Natural killer cell (primary cell): Measurements from ENCODE around the gene SLC25A3. TPM values are rescaled to one million over a fixed set of nuclear protein-coding genes. Genes with fewer than 3 reads are reported as not detected.

Experiments used
- ATAC-seq, 3 donors: fragments of 150-1000 bp in 2 of 3; fragments of 200-7000 bp in 1 of 3; cut with Tn5 transposase; 1 replicate in 1 of 3; 2 replicates in 2 of 3; pipeline ENCODE4 v1.10.0; 2021; ENCODE audit warnings: mild to moderate bottlenecking in 2 of 3, moderate library complexity in 2 of 3
- DNase-seq, 2 donors: peaks; one replicate each; pipeline versions ENCODE4 v3.0.0 to v3.0.0-alpha.2; 2013 to 2021; ENCODE audit warnings: mixed read lengths in 1 of 2
- H3K27ac ChIP-seq: one replicate; pipeline ENCODE4 v1.5.1; 2013; ENCODE audit warnings: mild to moderate bottlenecking, low read length
- H3K27me3 ChIP-seq: one replicate; pipeline ENCODE4 v1.6.1; 2013; ENCODE audit warnings: low read length; ENCODE audit not compliant: control insufficient read depth, insufficient read depth
- H3K36me3 ChIP-seq: one replicate; pipeline ENCODE4 v1.6.1; 2013; ENCODE audit warnings: low read length; ENCODE audit not compliant: control insufficient read depth, insufficient read depth
- H3K4me1 ChIP-seq: one replicate; pipeline ENCODE4 v1.6.1; 2013; ENCODE audit warnings: low read length; ENCODE audit not compliant: control insufficient read depth, insufficient read depth
- H3K4me3 ChIP-seq: one replicate; pipeline ENCODE4 v1.5.1; 2013; ENCODE audit warnings: low read length
- H3K9me3 ChIP-seq: one replicate; pipeline ENCODE4 v1.6.1; 2013; ENCODE audit warnings: low read length; ENCODE audit not compliant: control insufficient read depth, insufficient read depth
- H3K27ac Mint-ChIP-seq, 2 donors: one replicate each; pipeline ENCODE4 v1.8.0; 2022; ENCODE audit warnings: mild to moderate bottlenecking in 2 of 2, mixed read lengths in 2 of 2, moderate library complexity in 1 of 2
- H3K27me3 Mint-ChIP-seq, 2 donors: one replicate each; pipeline ENCODE4 v1.8.0; 2022; ENCODE audit warnings: low read depth in 2 of 2, mixed read lengths in 2 of 2
- H3K36me3 Mint-ChIP-seq: one replicate; pipeline ENCODE4 v1.8.0; 2022; ENCODE audit warnings: mixed read lengths
- H3K4me1 Mint-ChIP-seq, 2 donors: one replicate each; pipeline ENCODE4 v1.8.0; 2022; ENCODE audit warnings: mixed read lengths in 2 of 2
- H3K4me3 Mint-ChIP-seq: one replicate; pipeline ENCODE4 v1.8.0; 2022; ENCODE audit warnings: mild to moderate bottlenecking, moderate library complexity, mixed read lengths
- H3K9me3 Mint-ChIP-seq, 2 donors: one replicate each; pipeline ENCODE4 v1.8.0; 2022; ENCODE audit warnings: mixed read lengths in 2 of 2
- WGBS: methylation state at CpG from one replicate; pipeline ENCODE4 v1.1.7; 2013; ENCODE audit warnings: missing lambda C conversion rate; ENCODE audit not compliant: insufficient coverage; 5-methylcytosine and 5-hydroxymethylcytosine counted together
- intact Hi-C: fragments of 100-400 bp; cut with micrococcal nuclease; formaldehyde crosslinking; loops from one replicate; pipeline ENCODE4 v1.14.2; 2022
- total RNA-seq, 4 donors: library from RNA; stranded (reverse); fragments of 120-200 nt in 1 of 4; gene quantifications; one replicate each; pipeline versions ENCODE4 v1.2.3 to v1.2.4, GENCODE V29; 2013 to 2022
- TF ChIP-seq, protein P1 (sequence below): fragments of 200-600 bp; IDR thresholded peaks from one replicate; pipeline ENCODE4 v1.8.0; 2022; ENCODE audit warnings: antibody characterized with exemption

Gene SLC25A3
- total RNA-seq, 3 donors from 2014 or later (not counting 1 experiment from before 2014, with no cell fraction given) = 393 to 490 (median 433) TPM

DNA sequence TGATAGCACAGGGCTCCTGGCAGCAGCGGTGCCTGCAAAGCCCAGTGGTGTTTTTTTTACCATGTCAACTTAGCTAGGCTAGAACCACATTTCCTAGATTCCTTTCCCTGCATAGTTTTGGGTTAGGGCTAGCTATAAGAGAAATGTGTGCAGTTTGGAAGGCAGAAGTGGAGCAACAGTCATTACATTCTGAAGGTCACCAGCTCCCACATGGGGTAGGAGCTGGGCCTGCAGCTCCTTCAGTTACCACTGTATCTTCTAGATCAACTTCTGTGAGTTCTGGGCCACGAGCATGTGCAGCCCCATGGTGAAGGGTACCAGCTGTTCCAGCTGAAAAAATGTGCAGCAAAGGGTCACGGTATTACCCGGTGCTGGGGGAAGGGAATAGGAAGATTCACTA is 2.3 kb upstream of the SLC25A3 start:
- Mint-ChIP-seq H3K4me3 (peak overlapping the region; percentile 32), H3K27ac (peak overlapping the region; percentile 21 to 71)
- WGBS = 84% methylated on average over 2 of the region's 4 CpGs

DNA sequence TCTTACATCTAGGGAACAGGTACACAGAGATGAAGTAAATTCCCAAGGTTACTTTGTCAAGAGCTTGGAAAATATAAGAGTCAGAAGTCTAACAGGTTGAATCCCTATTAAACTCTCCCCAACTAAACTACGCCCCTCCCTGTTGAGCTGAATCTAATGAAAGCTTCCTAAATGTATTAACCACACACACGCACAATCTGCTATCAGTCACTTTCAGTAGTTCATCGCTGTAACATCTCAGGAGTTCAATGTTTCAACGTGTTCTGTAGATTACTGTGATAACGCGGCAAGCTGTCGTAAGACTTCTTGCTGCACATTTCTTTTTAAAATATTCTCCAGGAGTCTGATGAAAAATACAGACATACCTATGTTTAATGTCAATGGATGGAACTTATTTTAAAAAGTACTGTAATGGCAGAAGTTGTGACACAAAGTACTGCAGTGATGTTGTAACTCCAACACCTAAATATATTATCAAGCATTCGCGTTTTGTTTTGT is 612 bp upstream of the SLC25A3 start:
- Histone ChIP-seq H3K27me3 (no peaks in the 10 kb centered on the region), H3K4me3 (peak overlapping the region; percentile 63), H3K4me1 (peaks cover 7% of the 10 kb centered on the region), H3K27ac (peak overlapping the region; percentile 89), H3K36me3 (peaks cover 17% of the 10 kb centered on the region), H3K9me3 (no peaks in the 10 kb centered on the region)
- Mint-ChIP-seq H3K27me3 (no peaks in the 10 kb centered on the region), H3K27ac (peak overlapping the region; percentile 92 to 99), H3K4me3 (peak overlapping the region; percentile 98), H3K4me1 (peaks cover 34 to 36% of the 10 kb centered on the region in 2 donors), H3K36me3 (no peaks in the 10 kb centered on the region), H3K9me3 (no peaks in the 10 kb centered on the region)
- ATAC-seq = peak in 1 of 3 donors; percentile 1
- peak in 1 of 2 donors; percentile 63 for DNase-seq
- WGBS = 55% methylated on average over 9 of the region's 9 CpGs
- intact Hi-C loops = loop anchor here (1.0 to 2.0 kb wide), 3 partner anchors 52 to 90 kb away; partner anchors contain the start of genes APAF1 and TMPO
- TF ChIP-seq, protein P1, sequence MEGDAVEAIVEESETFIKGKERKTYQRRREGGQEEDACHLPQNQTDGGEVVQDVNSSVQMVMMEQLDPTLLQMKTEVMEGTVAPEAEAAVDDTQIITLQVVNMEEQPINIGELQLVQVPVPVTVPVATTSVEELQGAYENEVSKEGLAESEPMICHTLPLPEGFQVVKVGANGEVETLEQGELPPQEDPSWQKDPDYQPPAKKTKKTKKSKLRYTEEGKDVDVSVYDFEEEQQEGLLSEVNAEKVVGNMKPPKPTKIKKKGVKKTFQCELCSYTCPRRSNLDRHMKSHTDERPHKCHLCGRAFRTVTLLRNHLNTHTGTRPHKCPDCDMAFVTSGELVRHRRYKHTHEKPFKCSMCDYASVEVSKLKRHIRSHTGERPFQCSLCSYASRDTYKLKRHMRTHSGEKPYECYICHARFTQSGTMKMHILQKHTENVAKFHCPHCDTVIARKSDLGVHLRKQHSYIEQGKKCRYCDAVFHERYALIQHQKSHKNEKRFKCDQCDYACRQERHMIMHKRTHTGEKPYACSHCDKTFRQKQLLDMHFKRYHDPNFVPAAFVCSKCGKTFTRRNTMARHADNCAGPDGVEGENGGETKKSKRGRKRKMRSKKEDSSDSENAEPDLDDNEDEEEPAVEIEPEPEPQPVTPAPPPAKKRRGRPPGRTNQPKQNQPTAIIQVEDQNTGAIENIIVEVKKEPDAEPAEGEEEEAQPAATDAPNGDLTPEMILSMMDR = no peak

More for the DNA sequence above, 2.3 kb upstream of the SLC25A3 start:
- peaks cover 28 to 30% of the 10 kb centered on the region in 2 donors for H3K4me1 Mint-ChIP-seq
- no peak overlapping the region for H3K27ac ChIP-seq
- no peaks in the 10 kb centered on the region for H3K27me3 ChIP-seq
- peaks cover 3% of the 10 kb centered on the region for H3K36me3 ChIP-seq
- no peak overlapping the region for H3K4me3 ChIP-seq
- no peaks in the 10 kb centered on the region for H3K36me3 Mint-ChIP-seq
- H3K4me1 ChIP-seq = peaks cover 4% of the 10 kb centered on the region
- TF ChIP-seq, protein P1 = no peak
- no peak for DNase-seq
- H3K9me3 ChIP-seq = no peaks in the 10 kb centered on the region
- H3K27me3 Mint-ChIP-seq = no peaks in the 10 kb centered on the region
- H3K9me3 Mint-ChIP-seq = no peaks in the 10 kb centered on the region
- no peak for ATAC-seq
- intact Hi-C loops = no loop called here

DNA sequence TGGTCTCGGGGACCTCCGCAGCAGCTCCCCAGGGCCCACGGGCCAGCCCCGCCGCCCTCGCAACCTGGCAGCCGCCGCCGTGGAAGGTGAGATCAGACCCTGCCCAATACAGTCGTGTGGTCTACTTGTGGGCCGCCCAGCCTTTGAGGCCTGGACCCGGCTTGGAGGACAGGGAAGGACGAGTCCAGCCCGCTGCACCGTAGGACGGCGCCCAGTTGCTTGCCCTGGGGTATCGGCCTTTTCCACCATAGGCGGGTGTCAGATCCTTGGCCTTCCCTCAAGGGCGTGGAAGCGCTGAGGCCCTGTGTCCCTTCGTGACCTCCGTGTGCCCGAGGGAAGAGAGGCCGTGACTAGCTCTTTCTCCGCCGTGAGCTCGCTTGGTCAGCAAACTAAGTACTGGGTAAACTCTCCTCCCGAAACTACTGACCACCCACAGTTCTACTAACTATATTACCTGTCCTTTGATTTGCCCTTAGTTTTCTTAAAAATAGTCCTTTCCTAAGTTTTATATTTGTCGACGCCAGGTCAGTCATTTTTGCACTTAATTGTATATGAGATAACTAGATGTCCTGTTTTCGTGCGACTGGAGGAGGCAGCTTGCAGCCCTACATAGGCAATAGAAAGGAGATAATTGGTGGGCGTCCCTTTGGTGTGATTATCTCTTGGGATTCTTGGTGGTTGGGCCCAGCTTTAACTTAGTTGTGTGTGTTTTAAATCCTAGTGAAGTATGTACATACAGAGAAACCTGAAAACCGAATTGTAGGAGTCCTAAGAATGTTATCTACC is 757 bp downstream of the SLC25A3 start:
- Mint-ChIP-seq H3K4me3 (peak overlapping the region; percentile 98), H3K36me3 (no peaks in the 10 kb centered on the region), H3K27ac (peak overlapping the region; percentile 92 to 99), H3K27me3 (no peaks in the 10 kb centered on the region), H3K4me1 (peaks cover 34 to 36% of the 10 kb centered on the region in 2 donors), H3K9me3 (no peaks in the 10 kb centered on the region)
- under 1% methylated on average over 35 of the region's 35 CpGs for WGBS
- H3K27me3 ChIP-seq = no peaks in the 10 kb centered on the region
- peak overlapping the region; percentile 89 for H3K27ac ChIP-seq
- H3K9me3 ChIP-seq = no peaks in the 10 kb centered on the region
- peaks cover 26% of the 10 kb centered on the region for H3K36me3 ChIP-seq
- DNase-seq (peak in 1 of 2 donors; percentile 39), ATAC-seq (peak; percentile 2 to 25 (median 14))
- H3K4me3 ChIP-seq = peak overlapping the region; percentile 63
- TF ChIP-seq, protein P1 = no peak
- H3K4me1 ChIP-seq = peaks cover 7% of the 10 kb centered on the region
- intact Hi-C loops = loop anchor here (2.0 kb wide), 1 partner anchor 19 kb away; no protein-coding TSS in a partner anchor
